Liver (tissue), 9 donors: ENCODE data around the gene FBXO34. TPM values are rescaled to one million over a fixed set of nuclear protein-coding genes. Genes with fewer than 3 reads are reported as not detected.

Experiments
- DNase-seq: peaks from one replicate; pipeline ENCODE4 v3.0.0-alpha.2; 2017; ENCODE audit warnings: low spot score
- H3K27ac ChIP-seq, 2 donors: one replicate each; pipeline ENCODE4 v1.7.0; 2013; ENCODE audit warnings: inconsistent platforms in 2 of 2, low read length in 2 of 2, control low read depth in 1 of 2, low read depth in 1 of 2, mild to moderate bottlenecking in 1 of 2
- H3K27me3 ChIP-seq, 4 donors: one replicate each; pipeline versions ENCODE4 v1.6.1 to v1.7.0; 2013; ENCODE audit warnings: low read length in 3 of 4, inconsistent platforms in 1 of 4, mild to moderate bottlenecking in 1 of 4, moderate library complexity in 1 of 4; ENCODE audit not compliant: control insufficient read depth in 4 of 4, insufficient read depth in 4 of 4
- H3K36me3 ChIP-seq, 4 donors: one replicate each; pipeline versions ENCODE4 v1.6.1 to v1.7.0; 2013; ENCODE audit warnings: low read length in 3 of 4, mild to moderate bottlenecking in 3 of 4, low read depth in 1 of 4, moderate library complexity in 1 of 4; ENCODE audit not compliant: control insufficient read depth in 4 of 4, insufficient read depth in 3 of 4
- H3K4me1 ChIP-seq, 4 donors: one replicate each; pipeline versions ENCODE4 v1.6.1 to v1.7.0; 2013; ENCODE audit warnings: low read length in 3 of 4, mild to moderate bottlenecking in 3 of 4, moderate library complexity in 1 of 4; ENCODE audit not compliant: control insufficient read depth in 4 of 4, insufficient read depth in 4 of 4
- H3K4me3 ChIP-seq, 3 donors: one replicate each; pipeline versions ENCODE4 v1.6.1 to v1.7.0; 2013; ENCODE audit warnings: low read length in 3 of 3, control low read depth in 1 of 3, low read depth in 1 of 3, mild to moderate bottlenecking in 1 of 3
- H3K9ac ChIP-seq, 2 donors: one replicate each; pipeline ENCODE4 v1.7.0; 2013; ENCODE audit warnings: low read length in 2 of 2, mild to moderate bottlenecking in 2 of 2, moderate library complexity in 2 of 2, control low read depth in 1 of 2, low read depth in 1 of 2
- H3K9me3 ChIP-seq, 4 donors: one replicate each; pipeline versions ENCODE4 v1.6.1 to v1.7.0; 2013; ENCODE audit warnings: low read length in 3 of 4; ENCODE audit not compliant: control insufficient read depth in 4 of 4
- EGR1 ChIP-seq, 2 donors: IDR thresholded peaks; 2 replicates each; pipeline ENCODE4 v1.6.1; 2016 to 2018; ENCODE audit warnings: antibody characterized with exemption in 2 of 2, low read depth in 2 of 2
- FOXA1 ChIP-seq: IDR thresholded peaks from 2 replicates; pipeline ENCODE4 v1.6.1; 2016; ENCODE audit warnings: antibody characterized with exemption
- FOXA2 ChIP-seq: IDR thresholded peaks from 2 replicates; pipeline ENCODE4 v1.6.1; 2016; ENCODE audit warnings: antibody characterized with exemption
- GABPA ChIP-seq, 2 donors: IDR thresholded peaks in 1 of 2; conservative IDR thresholded peaks in 1 of 2; 2 replicates each; pipeline ENCODE4 v1.6.1; 2016; ENCODE audit warnings: antibody characterized with exemption in 2 of 2, mild to moderate bottlenecking in 1 of 2, moderate library complexity in 1 of 2
- HNF4A ChIP-seq, 2 donors: conservative IDR thresholded peaks; 2 replicates each; pipeline ENCODE4 v1.6.1; 2016; ENCODE audit warnings: antibody characterized with exemption in 2 of 2, mild to moderate bottlenecking in 2 of 2
- HNF4G ChIP-seq: IDR thresholded peaks from 2 replicates; pipeline ENCODE4 v1.6.1; 2016; ENCODE audit warnings: antibody characterized with exemption
- JUND ChIP-seq, 2 donors: IDR thresholded peaks; 2 replicates each; pipeline ENCODE4 v1.6.1; 2016; ENCODE audit warnings: antibody characterized with exemption in 2 of 2
- NR2F2 ChIP-seq: IDR thresholded peaks from 2 replicates; pipeline ENCODE4 v1.6.1; 2016; ENCODE audit warnings: antibody characterized with exemption
- RAD21 ChIP-seq, 2 donors: IDR thresholded peaks; 2 replicates each; pipeline ENCODE4 v1.6.1; 2016; ENCODE audit warnings: antibody characterized with exemption in 2 of 2, mild to moderate bottlenecking in 2 of 2
- RXRA ChIP-seq, 2 donors: IDR thresholded peaks; 2 replicates each; pipeline ENCODE4 v1.6.1; 2017 to 2018; ENCODE audit warnings: antibody characterized with exemption in 2 of 2, mild to moderate bottlenecking in 1 of 2
- SP1 ChIP-seq: IDR thresholded peaks from 2 replicates; pipeline ENCODE4 v1.6.1; 2018; ENCODE audit warnings: antibody characterized with exemption, mild to moderate bottlenecking
- YY1 ChIP-seq: IDR thresholded peaks from 2 replicates; pipeline ENCODE4 v1.6.1; 2016; ENCODE audit warnings: antibody characterized with exemption, mild to moderate bottlenecking
- WGBS: extraction: QIAGEN DNeasy Blood & Tissue Kit; methylation state at CpG from one replicate; pipeline ENCODE4 v1.1.7; 2013; 5-methylcytosine and 5-hydroxymethylcytosine counted together
- polyA plus RNA-seq, 2 donors: library from polyadenylated mRNA; stranded (reverse) in 1 of 2; unstranded in 1 of 2; fragments of 200-250 nt in 1 of 2; fragments of >200 nt in 1 of 2; fragmentation: Nextera tagmentation in 1 of 2; extraction: Ambion mirVana in 1 of 2; gene quantifications; one replicate each; pipeline versions ENCODE4 v1.2.1 to v1.2.3, GENCODE V29; 2013 to 2015
- total RNA-seq, 2 donors: library from RNA; depleted of rRNA; stranded (reverse); fragments of >200 nt; gene quantifications; one replicate each; pipeline ENCODE4 v1.2.3, GENCODE V29; 2014
- TF ChIP-seq, protein P1 (sequence below): IDR thresholded peaks from 2 replicates; pipeline ENCODE4 v1.6.1; 2016; ENCODE audit warnings: antibody characterized with exemption
- TF ChIP-seq, protein P2 (sequence below): IDR thresholded peaks from 2 replicates; pipeline ENCODE4 v1.6.1; 2016; ENCODE audit warnings: antibody characterized with exemption
- TF ChIP-seq, protein P3 (sequence below): IDR thresholded peaks from 2 replicates; pipeline ENCODE4 v1.6.1; 2016; ENCODE audit warnings: antibody characterized with exemption, mild to moderate bottlenecking
- TF ChIP-seq, protein P4 (sequence below): IDR thresholded peaks from 2 replicates; pipeline ENCODE4 v1.6.1; 2016; ENCODE audit warnings: antibody characterized with exemption
- donor health status: healthy.
- donor health status: healthy.
- donor health status: healthy.
- donor health status: healthy.
- donor health status: healthy.

FBXO34 gene
- total and polyA plus RNA-seq, 4 donors = 4.2 to 25.8 (median 10.1) TPM

DNA sequence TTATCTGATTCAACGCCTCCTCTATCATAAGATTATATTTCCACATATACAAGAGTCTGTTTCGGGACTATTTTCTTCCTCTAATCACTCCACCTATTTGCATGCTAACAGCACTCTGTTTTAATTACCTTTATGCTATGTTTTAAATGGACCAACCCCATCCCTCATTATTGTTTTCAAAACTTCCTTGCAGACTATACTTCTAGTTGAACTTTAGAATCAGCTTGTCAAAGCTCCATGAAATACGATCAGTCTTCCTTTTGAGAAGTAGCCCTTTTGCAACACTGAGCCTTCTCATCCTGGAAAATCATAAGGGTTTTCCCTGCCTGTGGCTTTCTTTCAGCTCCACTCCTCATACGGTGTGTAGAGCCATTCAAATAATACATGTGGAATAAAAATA is 103.5 kb downstream of the FBXO34 start:
- no peak for DNase-seq
- H3K27ac ChIP-seq = no peak overlapping the region
- WGBS = 92% methylated on average over 4 of the region's 4 CpGs
- H3K9ac ChIP-seq = no peak overlapping the region
- TF ChIP-seq GABPA (IDR thresholded peaks at IDR 0.05 in 1 of 2, conservative IDR thresholded peaks at IDR 0.05 in 1 of 2) = no peak
- TF ChIP-seq JUND (IDR thresholded peaks at IDR 0.05) = no peak
- TF ChIP-seq, protein P1, sequence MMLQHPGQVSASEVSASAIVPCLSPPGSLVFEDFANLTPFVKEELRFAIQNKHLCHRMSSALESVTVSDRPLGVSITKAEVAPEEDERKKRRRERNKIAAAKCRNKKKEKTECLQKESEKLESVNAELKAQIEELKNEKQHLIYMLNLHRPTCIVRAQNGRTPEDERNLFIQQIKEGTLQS = no peak
- TF ChIP-seq YY1 = no peak
- TF ChIP-seq, protein P2, sequence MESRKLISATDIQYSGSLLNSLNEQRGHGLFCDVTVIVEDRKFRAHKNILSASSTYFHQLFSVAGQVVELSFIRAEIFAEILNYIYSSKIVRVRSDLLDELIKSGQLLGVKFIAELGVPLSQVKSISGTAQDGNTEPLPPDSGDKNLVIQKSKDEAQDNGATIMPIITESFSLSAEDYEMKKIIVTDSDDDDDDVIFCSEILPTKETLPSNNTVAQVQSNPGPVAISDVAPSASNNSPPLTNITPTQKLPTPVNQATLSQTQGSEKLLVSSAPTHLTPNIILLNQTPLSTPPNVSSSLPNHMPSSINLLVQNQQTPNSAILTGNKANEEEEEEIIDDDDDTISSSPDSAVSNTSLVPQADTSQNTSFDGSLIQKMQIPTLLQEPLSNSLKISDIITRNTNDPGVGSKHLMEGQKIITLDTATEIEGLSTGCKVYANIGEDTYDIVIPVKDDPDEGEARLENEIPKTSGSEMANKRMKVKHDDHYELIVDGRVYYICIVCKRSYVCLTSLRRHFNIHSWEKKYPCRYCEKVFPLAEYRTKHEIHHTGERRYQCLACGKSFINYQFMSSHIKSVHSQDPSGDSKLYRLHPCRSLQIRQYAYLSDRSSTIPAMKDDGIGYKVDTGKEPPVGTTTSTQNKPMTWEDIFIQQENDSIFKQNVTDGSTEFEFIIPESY = no peak
- TF ChIP-seq NR2F2 = no peak
- TF ChIP-seq RAD21 (IDR thresholded peaks at IDR 0.05) = no peak
- TF ChIP-seq RXRA (IDR thresholded peaks at IDR 0.05) = no peak
- TF ChIP-seq FOXA1 = no peak
- TF ChIP-seq, protein P3, sequence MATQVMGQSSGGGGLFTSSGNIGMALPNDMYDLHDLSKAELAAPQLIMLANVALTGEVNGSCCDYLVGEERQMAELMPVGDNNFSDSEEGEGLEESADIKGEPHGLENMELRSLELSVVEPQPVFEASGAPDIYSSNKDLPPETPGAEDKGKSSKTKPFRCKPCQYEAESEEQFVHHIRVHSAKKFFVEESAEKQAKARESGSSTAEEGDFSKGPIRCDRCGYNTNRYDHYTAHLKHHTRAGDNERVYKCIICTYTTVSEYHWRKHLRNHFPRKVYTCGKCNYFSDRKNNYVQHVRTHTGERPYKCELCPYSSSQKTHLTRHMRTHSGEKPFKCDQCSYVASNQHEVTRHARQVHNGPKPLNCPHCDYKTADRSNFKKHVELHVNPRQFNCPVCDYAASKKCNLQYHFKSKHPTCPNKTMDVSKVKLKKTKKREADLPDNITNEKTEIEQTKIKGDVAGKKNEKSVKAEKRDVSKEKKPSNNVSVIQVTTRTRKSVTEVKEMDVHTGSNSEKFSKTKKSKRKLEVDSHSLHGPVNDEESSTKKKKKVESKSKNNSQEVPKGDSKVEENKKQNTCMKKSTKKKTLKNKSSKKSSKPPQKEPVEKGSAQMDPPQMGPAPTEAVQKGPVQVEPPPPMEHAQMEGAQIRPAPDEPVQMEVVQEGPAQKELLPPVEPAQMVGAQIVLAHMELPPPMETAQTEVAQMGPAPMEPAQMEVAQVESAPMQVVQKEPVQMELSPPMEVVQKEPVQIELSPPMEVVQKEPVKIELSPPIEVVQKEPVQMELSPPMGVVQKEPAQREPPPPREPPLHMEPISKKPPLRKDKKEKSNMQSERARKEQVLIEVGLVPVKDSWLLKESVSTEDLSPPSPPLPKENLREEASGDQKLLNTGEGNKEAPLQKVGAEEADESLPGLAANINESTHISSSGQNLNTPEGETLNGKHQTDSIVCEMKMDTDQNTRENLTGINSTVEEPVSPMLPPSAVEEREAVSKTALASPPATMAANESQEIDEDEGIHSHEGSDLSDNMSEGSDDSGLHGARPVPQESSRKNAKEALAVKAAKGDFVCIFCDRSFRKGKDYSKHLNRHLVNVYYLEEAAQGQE = no peak
- TF ChIP-seq, protein P4, sequence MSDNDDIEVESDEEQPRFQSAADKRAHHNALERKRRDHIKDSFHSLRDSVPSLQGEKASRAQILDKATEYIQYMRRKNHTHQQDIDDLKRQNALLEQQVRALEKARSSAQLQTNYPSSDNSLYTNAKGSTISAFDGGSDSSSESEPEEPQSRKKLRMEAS = no peak
- no peak for TF ChIP-seq HNF4G
- no peak for TF ChIP-seq EGR1 (IDR thresholded peaks at IDR 0.05; ENCODE audit: low read depth in 2 of 2)
- no peak for TF ChIP-seq FOXA2
- no peak for TF ChIP-seq HNF4A (conservative IDR thresholded peaks at IDR 0.05)
- no peak for TF ChIP-seq SP1
- H3K4me3 ChIP-seq = no peak overlapping the region
- no peaks in the 10 kb centered on the region for H3K27me3 ChIP-seq
- no peaks in the 10 kb centered on the region for H3K9me3 ChIP-seq
- no peaks in the 10 kb centered on the region for H3K4me1 ChIP-seq
- H3K36me3 ChIP-seq = peaks cover 4 to 38% (median 30%) of the 10 kb centered on the region in 4 donors

DNA sequence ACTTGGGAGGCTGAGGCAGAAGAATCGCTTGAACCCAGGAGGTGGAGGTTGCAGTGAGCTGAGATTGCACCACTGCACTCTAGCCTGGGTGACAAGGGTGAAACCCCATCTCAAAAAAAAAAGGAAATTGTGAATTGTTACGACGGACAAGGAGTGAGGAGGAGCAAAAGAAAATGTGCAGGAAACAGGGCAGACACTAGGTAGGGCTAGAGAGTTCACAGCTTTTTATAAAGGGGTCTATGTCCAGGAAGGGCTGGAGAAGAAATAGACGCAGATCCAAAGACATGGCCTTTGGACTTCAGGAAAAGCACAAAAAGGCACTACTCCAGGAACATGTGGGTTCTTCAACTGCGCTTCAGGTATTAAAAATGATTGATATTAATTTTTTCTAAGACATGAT is 106.0 kb downstream of the FBXO34 start:
- peaks cover 8 to 50% (median 42%) of the 10 kb centered on the region in 4 donors for H3K36me3 ChIP-seq

More for the DNA sequence above, 106.0 kb downstream of the FBXO34 start:
- no peak overlapping the region for H3K9ac ChIP-seq
- DNase-seq = no peak
- H3K9me3 ChIP-seq = no peaks in the 10 kb centered on the region
- H3K4me3 ChIP-seq = no peak overlapping the region
- no peak for TF ChIP-seq RAD21 (IDR thresholded peaks at IDR 0.05)
- no peaks in the 10 kb centered on the region for H3K27me3 ChIP-seq
- no peak overlapping the region for H3K27ac ChIP-seq
- no peaks in the 10 kb centered on the region for H3K4me1 ChIP-seq
- WGBS = 95% methylated on average over 5 of the region's 5 CpGs
